ENCODE results near the gene JUND. TPM values are rescaled to one million over a fixed set of nuclear protein-coding genes. Genes with fewer than 3 reads are reported as not detected.

JUND gene
- total RNA-seq, 1 donor from 2014 or later = 320 TPM

DNA sequence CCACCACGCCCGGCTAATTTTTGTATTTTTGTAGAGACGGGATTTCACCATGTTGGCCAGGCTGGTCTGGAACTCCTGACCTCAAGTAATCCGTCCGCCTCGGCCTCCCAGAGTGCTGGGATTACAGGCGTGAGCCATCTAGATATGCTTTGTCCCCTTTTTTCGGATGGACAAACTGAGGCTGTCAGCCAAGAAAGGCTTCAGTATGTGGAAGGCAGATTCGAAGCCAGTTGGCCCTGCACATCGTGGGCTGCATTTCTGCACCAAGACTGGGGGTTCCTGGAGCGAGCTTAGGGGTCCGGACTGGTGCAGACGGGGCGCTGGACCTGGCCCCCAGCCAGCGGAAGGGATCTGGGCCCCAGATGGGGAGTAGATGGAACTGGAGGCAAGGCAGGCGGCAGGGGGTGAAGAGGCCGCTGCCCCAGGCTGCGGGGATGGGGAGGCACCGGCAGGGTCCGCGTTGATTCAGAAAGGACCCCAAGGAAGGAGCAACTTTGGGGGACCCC is 9.7 kb upstream of the JUND start:
- DNase-seq (ENCODE audit: low spot score) = no peak

DNA sequence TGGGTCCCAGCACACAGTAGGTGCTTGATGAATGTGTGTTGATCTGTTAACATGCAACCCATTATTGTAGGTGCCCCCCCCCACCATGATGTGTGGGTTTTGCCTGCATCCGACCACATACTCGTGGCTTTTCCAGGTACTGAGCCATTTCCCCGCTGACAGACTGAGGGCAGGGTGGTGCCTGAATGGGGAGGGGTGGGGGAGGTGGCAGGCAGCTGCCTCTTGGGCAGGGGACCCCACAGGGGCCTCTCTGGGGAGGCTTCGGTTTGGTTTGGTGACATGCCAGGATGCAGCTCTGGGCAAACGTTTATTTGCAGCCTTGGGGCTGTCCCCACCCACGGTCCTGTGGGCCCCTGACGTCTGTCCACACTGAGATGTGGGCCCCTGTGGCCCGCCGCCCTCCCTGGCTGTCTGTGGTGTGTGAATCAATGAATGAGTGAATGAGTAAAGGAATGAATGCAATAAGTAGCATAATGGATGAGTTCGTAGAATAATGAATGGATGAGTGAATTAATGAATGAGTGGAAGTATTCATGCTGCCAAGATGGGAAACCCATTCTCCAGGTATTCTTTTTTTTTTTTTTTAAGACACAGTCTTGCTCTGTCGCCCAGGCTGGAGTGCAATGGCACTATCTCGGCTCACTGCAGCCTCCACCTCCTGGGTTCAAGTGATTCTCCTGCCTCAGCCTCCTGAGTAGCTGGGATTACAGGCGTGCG is 9.0 kb upstream of the JUND start:
- DNase-seq (ENCODE audit: low spot score) = no peak

GRCh38 chr19:18289471-18290301 is 8.3 kb upstream of the JUND start:
- no peak for DNase-seq (ENCODE audit: low spot score)

GRCh38 chr19:18287836-18288772 is 6.7 kb upstream of the JUND start:
- no peak for DNase-seq (ENCODE audit: low spot score)

DNA sequence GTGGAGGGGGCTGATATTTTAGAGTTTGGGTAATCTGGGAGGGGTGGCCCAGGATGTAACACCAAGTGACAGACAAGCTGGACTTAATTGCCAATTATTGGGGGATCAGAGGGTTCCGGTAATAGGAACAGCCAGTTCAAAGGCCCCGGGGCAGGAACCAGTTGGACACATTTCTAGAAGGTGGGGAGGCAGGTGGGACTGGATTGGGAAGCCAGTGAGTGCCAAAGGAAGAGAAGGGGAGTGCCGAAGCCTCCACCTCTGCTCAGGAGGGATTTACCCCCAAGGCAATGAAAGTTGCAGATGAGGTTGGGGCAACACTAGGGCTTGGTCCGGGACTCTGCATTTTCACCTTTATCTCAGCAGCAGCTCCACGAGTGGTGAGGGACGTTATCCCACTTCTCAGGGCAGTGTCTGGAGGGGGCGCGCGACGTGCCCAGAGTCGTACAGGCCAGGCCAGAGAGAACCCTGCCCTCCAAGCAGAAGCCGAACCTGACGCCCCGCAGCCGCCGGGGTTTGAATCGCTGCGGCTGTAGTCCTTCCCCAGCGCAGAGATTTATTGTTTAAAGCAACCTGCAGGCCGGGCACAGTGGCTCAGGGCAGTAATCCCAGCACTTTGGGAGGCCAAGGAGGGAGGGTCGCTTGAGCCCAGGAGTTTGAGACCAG is 5.7 kb upstream of the JUND start:
- DNase-seq (ENCODE audit: low spot score) = no peak

DNA sequence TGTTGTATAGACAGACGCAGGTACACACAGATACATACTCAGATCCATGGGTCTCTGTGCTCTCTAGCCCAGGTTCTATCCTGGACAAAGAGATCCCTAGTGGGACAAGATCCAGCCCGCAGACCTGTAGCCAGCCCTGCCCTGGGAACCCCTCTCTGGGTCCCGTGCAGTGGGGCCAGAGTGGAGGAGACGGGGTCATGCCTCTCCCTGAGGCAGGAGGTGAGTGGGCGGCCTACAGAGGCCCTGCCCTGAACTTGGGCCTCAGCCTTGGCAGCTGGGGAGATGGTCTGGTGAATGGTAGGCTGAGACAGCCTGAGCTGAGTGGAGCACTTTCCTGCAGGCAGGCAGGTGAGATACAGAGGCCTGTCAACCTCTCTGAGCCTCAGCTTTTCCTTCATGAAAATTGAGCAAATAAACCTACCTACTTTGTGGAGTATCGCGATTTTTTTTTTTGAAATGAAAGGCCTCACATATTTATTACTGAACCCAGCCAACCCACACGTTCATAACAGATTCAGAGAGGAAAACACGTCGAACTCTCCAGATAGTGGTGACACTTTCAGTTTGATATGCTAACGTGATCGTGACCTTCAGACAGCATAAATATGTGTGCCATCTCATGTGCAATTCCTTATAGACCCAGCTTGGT is 3.4 kb upstream of the JUND start:
- DNase-seq (ENCODE audit: low spot score) = no peak

- DNase-seq (ENCODE audit: low spot score) = no peak
Measured at GRCh38 chr19:18283338-18283737, 1.9 kb upstream of the JUND start.

DNA sequence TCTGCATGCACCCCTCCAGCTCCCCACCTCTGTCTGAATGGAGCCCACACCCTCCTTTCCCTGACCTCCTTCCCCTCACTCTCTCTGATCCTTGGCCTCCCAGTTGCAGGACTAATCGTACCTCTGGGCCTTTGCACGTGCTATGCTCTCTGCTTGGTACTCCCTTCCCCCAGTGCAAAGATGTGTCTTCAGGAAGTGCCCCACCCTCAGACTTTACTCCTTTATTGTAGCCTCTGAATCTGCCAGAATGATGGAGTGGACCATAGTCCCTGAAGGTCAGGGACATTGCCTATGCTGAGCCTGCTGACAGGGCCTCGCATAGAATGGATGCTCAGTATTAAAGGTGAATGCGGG is 1.3 kb upstream of the JUND start:
- DNase-seq (ENCODE audit: low spot score) = no peak

GRCh38 chr19:18282021-18282787 is 782 bp upstream of the JUND start:
- no peak for DNase-seq (ENCODE audit: low spot score)

- no peak for DNase-seq (ENCODE audit: low spot score)
Measured at GRCh38 chr19:18280247-18281081, 958 bp downstream of the JUND start.

DNA sequence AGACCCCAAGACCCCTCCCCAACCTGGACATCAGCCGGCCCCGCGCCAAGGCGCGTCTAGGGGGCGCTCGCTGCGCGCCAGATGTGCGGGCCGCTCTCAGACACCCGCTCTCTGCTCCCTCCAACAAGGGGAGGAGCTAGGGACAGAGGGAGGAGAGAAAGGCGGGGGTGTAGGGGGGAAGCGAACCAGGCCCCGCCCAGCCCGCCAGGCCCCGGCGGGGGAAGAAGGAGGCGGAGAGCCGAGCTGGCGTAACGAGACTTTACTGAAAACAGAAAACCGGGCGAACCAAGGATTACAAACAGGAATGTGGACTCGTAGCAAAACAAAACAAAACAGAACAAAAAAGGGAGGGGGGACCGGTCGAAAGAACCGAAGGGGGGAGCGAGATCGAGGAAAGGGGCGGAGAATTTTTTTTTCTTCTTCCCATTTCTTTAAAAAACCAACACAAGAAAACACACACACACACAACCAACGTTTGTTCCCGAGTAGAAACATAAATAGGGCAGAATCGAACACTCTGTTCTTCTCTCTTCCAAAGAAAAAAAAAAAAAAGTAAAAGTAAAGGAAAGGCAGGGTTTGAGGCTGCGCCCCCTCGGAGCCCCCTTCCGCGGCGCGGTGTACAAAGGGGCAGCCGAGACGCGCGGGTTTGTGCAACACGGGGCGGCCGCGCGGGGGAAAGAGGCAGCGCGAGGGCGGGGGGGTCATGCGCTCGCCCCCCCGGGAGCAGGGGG is 1.7 kb downstream of the JUND start:
- peak; percentile 95 for DNase-seq (ENCODE audit: low spot score)

DNA sequence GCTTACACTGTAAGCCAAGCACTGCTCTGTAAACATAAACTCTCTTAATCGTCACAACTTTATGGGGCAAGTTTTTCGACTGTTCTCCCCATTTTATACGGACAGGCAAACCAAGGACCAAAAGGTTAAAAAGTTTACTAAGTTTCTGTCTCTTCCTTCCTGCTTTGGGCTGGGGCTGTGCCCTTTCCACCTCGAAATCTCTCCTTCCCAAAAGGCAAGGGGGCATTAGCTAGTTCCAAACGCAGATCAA is 2.2 kb downstream of the JUND start:
- no peak for DNase-seq (ENCODE audit: low spot score)

GRCh38 chr19:18278521-18279265 is 2.7 kb downstream of the JUND start:
- DNase-seq (ENCODE audit: low spot score) = no peak

- DNase-seq (ENCODE audit: low spot score) = peak; percentile 94
Measured at GRCh38 chr19:18274781-18275356, 6.6 kb downstream of the JUND start.

- no peak for DNase-seq (ENCODE audit: low spot score)
Measured at GRCh38 chr19:18274219-18274780, 7.1 kb downstream of the JUND start, which contains the start of gene IQCN. Gene IQCN (minus strand): TSS chr19:18274452. CDS start chr19:18269478, 4,974 bp downstream.

DNA sequence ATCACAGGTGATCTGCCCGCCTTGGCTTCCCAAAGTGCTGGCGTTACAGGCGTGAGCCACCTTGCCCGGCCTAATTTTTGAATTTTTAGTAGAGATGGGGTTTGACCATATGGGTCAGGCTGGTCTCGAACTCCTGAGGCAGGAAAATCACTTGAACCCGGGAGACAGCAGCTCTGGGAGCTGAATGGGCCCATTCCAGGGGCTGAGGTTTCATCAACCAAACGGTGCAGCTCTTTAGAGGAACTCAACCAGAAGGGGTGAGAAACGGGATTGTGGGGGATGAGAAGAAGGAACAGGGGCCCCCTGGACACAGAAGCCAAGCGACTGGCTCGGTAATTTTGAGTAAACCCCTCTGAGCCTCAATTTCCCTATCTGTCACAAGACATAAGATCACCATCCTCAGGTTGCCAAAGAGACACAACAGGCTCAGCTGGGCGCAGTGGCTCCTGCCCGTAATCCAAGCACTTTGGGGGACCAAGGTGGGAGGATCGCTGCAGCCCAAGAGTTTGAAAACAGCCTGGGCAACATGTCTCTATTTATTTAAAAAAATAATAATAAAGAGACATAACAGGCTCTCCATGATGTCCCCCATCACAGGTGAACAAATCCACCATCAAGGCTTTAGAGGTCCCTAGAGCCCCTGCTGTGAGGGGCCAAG is 7.7 kb downstream of the JUND start:
- no peak for DNase-seq (ENCODE audit: low spot score)

All from mesenteric fat pad (tissue), 1 donor.